ELF-1 (cell line): ENCODE measurements around the gene RIMBP3B.
"Not testable (repeated sequence)": the region's sequence is repeated elsewhere in the genome, so short reads cannot be mapped to it uniquely, and the experiment has no call there.

Experiments
- DNase-seq: peaks from one replicate; pipeline ENCODE4 v3.0.0-alpha.2; 2016; ENCODE audit warnings: low read depth, low spot score

Gene RIMBP3B

GRCh38 chr22:21383701-21384467 lies at the start of gene RIMBP3B:
Gene RIMBP3B (plus strand): TSS chr22:21383751. CDS start chr22:21383859, 108 bp downstream.
- DNase-seq, result not testable (repeated sequence)

- DNase-seq, result not testable (repeated sequence)
These were observed 26.0 kb upstream of the RIMBP3B start for GRCh38 chr22:21357527-21357926.

- DNase-seq, result not testable (repeated sequence)
These were observed 23.0 kb upstream of the RIMBP3B start for GRCh38 chr22:21360525-21360924.

- not testable (repeated sequence) for DNase-seq
These were observed 21.1 kb upstream of the RIMBP3B start for GRCh38 chr22:21362473-21362872.

- not testable (repeated sequence) for DNase-seq
These were observed 20.5 kb upstream of the RIMBP3B start for GRCh38 chr22:21363061-21363460.

- DNase-seq, result not testable (repeated sequence)
These were observed 19.7 kb upstream of the RIMBP3B start for GRCh38 chr22:21363803-21364202.

GRCh38 chr22:21364362-21364761 lies 19.2 kb upstream of the RIMBP3B start:
- not testable (repeated sequence) for DNase-seq

GRCh38 chr22:21365337-21365736 lies 18.2 kb upstream of the RIMBP3B start:
- not testable (repeated sequence) for DNase-seq

GRCh38 chr22:21368603-21369310 lies 14.8 kb upstream of the RIMBP3B start:
- DNase-seq, result not testable (repeated sequence)

GRCh38 chr22:21375880-21376279 lies 7.7 kb upstream of the RIMBP3B start:
- not testable (repeated sequence) for DNase-seq

GRCh38 chr22:21384468-21385357 lies 1.2 kb downstream of the RIMBP3B start:
- not testable (repeated sequence) for DNase-seq

- DNase-seq, result not testable (repeated sequence)
These were observed 5.9 kb downstream of the RIMBP3B start for GRCh38 chr22:21389480-21389879.

- DNase-seq, result not testable (repeated sequence)
These were observed 6.5 kb downstream of the RIMBP3B start for GRCh38 chr22:21390013-21390412.

- not testable (repeated sequence) for DNase-seq
These were observed 11.1 kb downstream of the RIMBP3B start for GRCh38 chr22:21394613-21395012.

GRCh38 chr22:21401197-21401969 lies 17.8 kb downstream of the RIMBP3B start:
- DNase-seq, result not testable (repeated sequence)

GRCh38 chr22:21402763-21403314 lies 19.3 kb downstream of the RIMBP3B start:
- not testable (repeated sequence) for DNase-seq

GRCh38 chr22:21407139-21407538 lies 23.6 kb downstream of the RIMBP3B start:
- DNase-seq, result not testable (repeated sequence)

GRCh38 chr22:21407792-21408191 lies 24.2 kb downstream of the RIMBP3B start:
- not testable (repeated sequence) for DNase-seq

GRCh38 chr22:21416375-21416774 lies 32.8 kb downstream of the RIMBP3B start:
- not testable (repeated sequence) for DNase-seq

GRCh38 chr22:21417227-21417746 lies 33.7 kb downstream of the RIMBP3B start, which contains the start of gene HIC2:
Gene HIC2 (plus strand): TSS chr22:21417371. CDS start chr22:21442832, 25,461 bp downstream.
- DNase-seq, result not testable (repeated sequence)
